HepG2 (cell line): ENCODE measurements around the gene PAMR1.

Experiments
- ZNF253 ChIP-seq: sonication (generic); formaldehyde crosslinking; IDR thresholded peaks from 2 replicates; pipeline ENCODE4 v1.8.0; 2022; ENCODE audit warnings: mild to moderate bottlenecking, missing genetic modification reagents, borderline replicate concordance
- ZNF441 ChIP-seq: sonication (generic); formaldehyde crosslinking; IDR thresholded peaks from 2 replicates; pipeline ENCODE4 v1.7.0; 2021; ENCODE audit warnings: missing genetic modification reagents, borderline replicate concordance

DNA sequence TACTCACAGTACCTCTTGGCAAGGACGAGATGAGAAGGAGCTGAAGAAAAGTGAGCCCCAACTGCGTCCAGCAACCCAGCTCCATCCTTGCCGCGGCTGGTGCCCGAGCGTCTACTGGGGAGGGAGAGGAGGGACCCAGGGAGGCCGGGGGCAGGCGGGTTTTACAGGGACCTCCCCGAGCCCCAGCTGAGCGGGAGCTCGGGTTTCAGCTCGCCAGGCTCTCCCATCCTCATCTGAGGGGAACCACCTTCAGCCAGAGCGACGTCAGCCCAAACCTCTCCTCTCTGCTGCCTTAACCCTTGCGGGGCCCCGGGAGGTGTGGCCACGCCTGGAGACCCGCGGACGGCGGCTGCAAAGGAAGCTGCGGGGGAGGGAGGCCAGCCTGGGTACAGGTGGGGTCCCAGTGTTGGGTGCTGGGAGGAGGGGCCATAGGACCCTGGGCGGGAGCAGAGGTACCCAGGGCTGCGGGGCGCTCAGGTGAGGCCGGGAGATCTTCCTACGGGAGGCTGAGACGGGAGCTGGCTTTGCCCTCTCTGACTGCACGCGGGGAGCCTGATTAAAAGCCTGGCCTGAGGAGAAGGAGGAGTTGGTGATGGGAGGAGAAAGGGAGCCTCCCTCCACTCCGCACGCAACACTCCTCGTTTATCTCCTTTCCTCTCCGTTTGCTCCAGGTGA lies at the start of gene PAMR1:
- TF ChIP-seq ZNF253 (CRISPR knock-in tag), result no peak
- no peak for TF ChIP-seq ZNF441 (CRISPR knock-in tag)
